ENCODE results near the gene IL20RB.
A peak's percentile ranks its signal among the peaks of the same experiment; 100 is the strongest.

IL20RB gene

GRCh38 chr3:136932978-136933772, 24.6 kb upstream of the IL20RB start:
- no peak overlapping the region for H3K4me3 Mint-ChIP-seq
- H3K4me1 Mint-ChIP-seq (ENCODE audit: low read depth), result peaks cover 60% of the 10 kb centered on the region
- H3K36me3 Mint-ChIP-seq, result peaks cover 33% of the 10 kb centered on the region
- H3K27me3 Mint-ChIP-seq, result no peaks in the 10 kb centered on the region
- H3K9me3 Mint-ChIP-seq (ENCODE audit: low read depth), result no peaks in the 10 kb centered on the region
- peak overlapping the region; percentile 41 for H3K27ac Mint-ChIP-seq

GRCh38 chr3:136937175-136937574, 20.6 kb upstream of the IL20RB start:
- no peak overlapping the region for H3K27ac Mint-ChIP-seq
- no peaks in the 10 kb centered on the region for H3K27me3 Mint-ChIP-seq
- peaks cover 65% of the 10 kb centered on the region for H3K4me1 Mint-ChIP-seq (ENCODE audit: low read depth)
- H3K36me3 Mint-ChIP-seq, result peaks cover 23% of the 10 kb centered on the region
- no peaks in the 10 kb centered on the region for H3K9me3 Mint-ChIP-seq (ENCODE audit: low read depth)
- no peak overlapping the region for H3K4me3 Mint-ChIP-seq

- peaks cover 67% of the 10 kb centered on the region for H3K4me1 Mint-ChIP-seq (ENCODE audit: low read depth)
- H3K27me3 Mint-ChIP-seq, result no peaks in the 10 kb centered on the region
- no peaks in the 10 kb centered on the region for H3K9me3 Mint-ChIP-seq (ENCODE audit: low read depth)
- no peak overlapping the region for H3K4me3 Mint-ChIP-seq
- H3K27ac Mint-ChIP-seq, result no peak overlapping the region
- H3K36me3 Mint-ChIP-seq, result peaks cover 23% of the 10 kb centered on the region
These were observed 19.9 kb upstream of the IL20RB start for GRCh38 chr3:136937851-136938250.

- Mint-ChIP-seq H3K36me3 (peaks cover 20% of the 10 kb centered on the region), H3K4me3 (no peak overlapping the region), H3K9me3 (ENCODE audit: low read depth) (no peaks in the 10 kb centered on the region), H3K27ac (no peak overlapping the region), H3K4me1 (ENCODE audit: low read depth) (peaks cover 67% of the 10 kb centered on the region), H3K27me3 (no peaks in the 10 kb centered on the region)
These were observed 19.4 kb upstream of the IL20RB start for GRCh38 chr3:136938334-136938733.

DNA sequence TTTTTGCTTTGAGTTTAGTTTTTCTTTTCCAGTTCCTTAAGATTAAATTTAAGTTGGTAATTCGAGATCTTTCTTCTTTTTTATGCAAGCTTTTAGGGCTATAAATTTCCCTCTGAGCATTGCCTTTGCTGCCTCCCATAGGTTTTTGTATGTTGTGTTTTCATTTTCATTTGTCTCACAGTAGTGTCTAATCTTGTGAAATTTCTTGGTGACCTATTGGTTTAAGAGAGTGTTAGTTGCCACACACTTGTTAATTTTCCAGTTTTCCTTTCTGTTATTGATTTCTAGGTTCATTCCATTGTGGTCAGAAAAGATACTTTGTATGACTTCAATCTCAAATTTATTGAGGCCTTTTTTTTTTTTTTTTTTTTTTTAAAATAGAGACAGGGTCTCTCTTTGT, 18.3 kb upstream of the IL20RB start:
- Mint-ChIP-seq H3K27me3 (no peaks in the 10 kb centered on the region), H3K36me3 (peaks cover 20% of the 10 kb centered on the region), H3K27ac (no peak overlapping the region), H3K9me3 (ENCODE audit: low read depth) (no peaks in the 10 kb centered on the region), H3K4me3 (peak overlapping the region; percentile 62), H3K4me1 (ENCODE audit: low read depth) (peaks cover 66% of the 10 kb centered on the region)

- H3K36me3 Mint-ChIP-seq, result peaks cover 9% of the 10 kb centered on the region
- H3K9me3 Mint-ChIP-seq (ENCODE audit: low read depth), result no peaks in the 10 kb centered on the region
- H3K4me3 Mint-ChIP-seq, result no peak overlapping the region
- no peaks in the 10 kb centered on the region for H3K27me3 Mint-ChIP-seq
- H3K27ac Mint-ChIP-seq, result no peak overlapping the region
- H3K4me1 Mint-ChIP-seq (ENCODE audit: low read depth), result peaks cover 53% of the 10 kb centered on the region
These were observed 15.0 kb upstream of the IL20RB start for GRCh38 chr3:136942803-136943202.

GRCh38 chr3:136943436-136943835, 14.3 kb upstream of the IL20RB start:
- no peaks in the 10 kb centered on the region for H3K9me3 Mint-ChIP-seq (ENCODE audit: low read depth)
- H3K4me3 Mint-ChIP-seq, result no peak overlapping the region
- peaks cover 9% of the 10 kb centered on the region for H3K36me3 Mint-ChIP-seq
- H3K4me1 Mint-ChIP-seq (ENCODE audit: low read depth), result peaks cover 48% of the 10 kb centered on the region
- no peak overlapping the region for H3K27ac Mint-ChIP-seq
- no peaks in the 10 kb centered on the region for H3K27me3 Mint-ChIP-seq

DNA sequence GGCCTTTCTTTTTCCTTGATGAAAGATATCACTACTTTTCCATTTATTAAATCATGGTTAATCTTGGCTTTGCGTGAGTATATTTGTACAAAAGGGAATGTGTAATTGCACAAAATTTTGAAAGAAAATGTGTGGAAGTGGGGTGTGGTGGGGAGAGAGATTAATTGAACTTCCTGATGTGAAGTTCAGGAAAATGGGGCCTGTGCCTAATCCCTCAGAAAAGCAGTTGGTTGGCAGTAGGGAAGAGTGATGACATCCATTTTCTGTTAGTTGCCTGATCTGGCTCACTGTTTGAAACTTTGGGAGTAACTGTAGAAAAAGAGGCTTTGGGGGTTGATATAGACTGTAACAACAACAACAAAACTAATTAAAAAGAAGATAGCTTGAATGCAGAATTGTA, 10.8 kb upstream of the IL20RB start:
- H3K4me3 Mint-ChIP-seq, result no peak overlapping the region

DNA sequence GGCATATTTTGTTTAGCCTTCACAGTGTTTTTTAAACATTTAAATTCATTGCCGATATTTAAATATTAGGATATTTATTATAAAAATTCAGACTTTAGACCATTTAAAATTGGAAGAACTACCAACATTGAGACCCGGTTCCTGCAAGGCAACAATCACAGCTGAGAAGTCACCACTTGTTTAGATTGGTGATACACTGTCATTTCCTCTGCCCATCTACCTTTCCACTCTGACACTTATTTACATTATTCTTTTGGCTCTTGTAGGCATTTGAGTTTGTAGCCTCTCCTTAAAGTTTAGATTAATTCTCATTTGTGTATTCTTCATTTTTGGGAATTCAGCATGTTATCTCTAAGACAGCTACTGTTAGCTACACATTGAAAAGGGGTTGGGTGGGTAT, 10.3 kb upstream of the IL20RB start:
- H3K4me3 Mint-ChIP-seq, result no peak overlapping the region
- no peaks in the 10 kb centered on the region for H3K27me3 Mint-ChIP-seq
- H3K36me3 Mint-ChIP-seq, result peaks cover 9% of the 10 kb centered on the region
- H3K27ac Mint-ChIP-seq, result no peak overlapping the region
- H3K9me3 Mint-ChIP-seq (ENCODE audit: low read depth), result no peaks in the 10 kb centered on the region
- H3K4me1 Mint-ChIP-seq (ENCODE audit: low read depth), result peaks cover 20% of the 10 kb centered on the region

More for the DNA sequence above, 10.8 kb upstream of the IL20RB start:
- Mint-ChIP-seq H3K27me3 (no peaks in the 10 kb centered on the region), H3K9me3 (ENCODE audit: low read depth) (no peaks in the 10 kb centered on the region), H3K27ac (no peak overlapping the region), H3K4me1 (ENCODE audit: low read depth) (peaks cover 25% of the 10 kb centered on the region), H3K36me3 (peaks cover 9% of the 10 kb centered on the region)

GRCh38 chr3:136949146-136949545, 8.6 kb upstream of the IL20RB start:
- H3K4me3 Mint-ChIP-seq, result no peak overlapping the region
- peaks cover 10% of the 10 kb centered on the region for H3K4me1 Mint-ChIP-seq (ENCODE audit: low read depth)
- peaks cover 6% of the 10 kb centered on the region for H3K36me3 Mint-ChIP-seq
- no peaks in the 10 kb centered on the region for H3K9me3 Mint-ChIP-seq (ENCODE audit: low read depth)
- H3K27ac Mint-ChIP-seq, result no peak overlapping the region
- H3K27me3 Mint-ChIP-seq, result no peaks in the 10 kb centered on the region

GRCh38 chr3:136949708-136950107, 8.1 kb upstream of the IL20RB start:
- no peak overlapping the region for H3K27ac Mint-ChIP-seq
- H3K4me3 Mint-ChIP-seq, result no peak overlapping the region
- no peaks in the 10 kb centered on the region for H3K9me3 Mint-ChIP-seq (ENCODE audit: low read depth)
- no peaks in the 10 kb centered on the region for H3K27me3 Mint-ChIP-seq
- peaks cover 6% of the 10 kb centered on the region for H3K36me3 Mint-ChIP-seq
- H3K4me1 Mint-ChIP-seq (ENCODE audit: low read depth), result peaks cover 10% of the 10 kb centered on the region

- Mint-ChIP-seq H3K27me3 (no peaks in the 10 kb centered on the region), H3K27ac (no peak overlapping the region), H3K36me3 (peaks cover 4% of the 10 kb centered on the region), H3K4me1 (ENCODE audit: low read depth) (peaks cover 18% of the 10 kb centered on the region), H3K9me3 (ENCODE audit: low read depth) (no peaks in the 10 kb centered on the region), H3K4me3 (no peak overlapping the region)
These were observed 7.2 kb upstream of the IL20RB start for GRCh38 chr3:136950623-136951022.

- Mint-ChIP-seq H3K9me3 (ENCODE audit: low read depth) (no peaks in the 10 kb centered on the region), H3K27me3 (no peaks in the 10 kb centered on the region), H3K27ac (no peak overlapping the region), H3K36me3 (peaks cover 2% of the 10 kb centered on the region), H3K4me1 (ENCODE audit: low read depth) (peaks cover 20% of the 10 kb centered on the region), H3K4me3 (no peak overlapping the region)
These were observed 5.5 kb upstream of the IL20RB start for GRCh38 chr3:136952292-136952691.

DNA sequence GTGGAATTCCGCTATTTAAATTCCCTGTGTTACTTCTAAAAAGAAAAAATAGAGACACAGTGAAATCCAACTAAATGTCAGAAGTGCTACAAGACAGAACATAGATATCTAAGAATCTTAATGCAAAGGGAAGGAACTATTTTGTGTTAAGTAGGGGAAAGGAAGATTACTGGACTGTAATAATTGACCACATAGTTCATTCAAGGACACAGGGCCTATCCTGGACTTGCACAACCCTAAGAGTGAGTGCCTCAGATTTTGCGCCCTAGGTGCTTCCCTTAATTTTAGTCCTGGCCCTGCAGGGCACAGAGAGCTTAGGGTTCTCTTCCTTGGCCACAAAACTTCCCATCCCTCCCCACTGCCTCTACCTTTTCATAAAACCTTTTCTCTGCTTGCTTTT, 3.5 kb upstream of the IL20RB start:
- Mint-ChIP-seq H3K4me1 (ENCODE audit: low read depth) (peaks cover 13% of the 10 kb centered on the region), H3K27ac (no peak overlapping the region), H3K9me3 (ENCODE audit: low read depth) (no peaks in the 10 kb centered on the region), H3K27me3 (no peaks in the 10 kb centered on the region), H3K36me3 (no peaks in the 10 kb centered on the region), H3K4me3 (no peak overlapping the region)

DNA sequence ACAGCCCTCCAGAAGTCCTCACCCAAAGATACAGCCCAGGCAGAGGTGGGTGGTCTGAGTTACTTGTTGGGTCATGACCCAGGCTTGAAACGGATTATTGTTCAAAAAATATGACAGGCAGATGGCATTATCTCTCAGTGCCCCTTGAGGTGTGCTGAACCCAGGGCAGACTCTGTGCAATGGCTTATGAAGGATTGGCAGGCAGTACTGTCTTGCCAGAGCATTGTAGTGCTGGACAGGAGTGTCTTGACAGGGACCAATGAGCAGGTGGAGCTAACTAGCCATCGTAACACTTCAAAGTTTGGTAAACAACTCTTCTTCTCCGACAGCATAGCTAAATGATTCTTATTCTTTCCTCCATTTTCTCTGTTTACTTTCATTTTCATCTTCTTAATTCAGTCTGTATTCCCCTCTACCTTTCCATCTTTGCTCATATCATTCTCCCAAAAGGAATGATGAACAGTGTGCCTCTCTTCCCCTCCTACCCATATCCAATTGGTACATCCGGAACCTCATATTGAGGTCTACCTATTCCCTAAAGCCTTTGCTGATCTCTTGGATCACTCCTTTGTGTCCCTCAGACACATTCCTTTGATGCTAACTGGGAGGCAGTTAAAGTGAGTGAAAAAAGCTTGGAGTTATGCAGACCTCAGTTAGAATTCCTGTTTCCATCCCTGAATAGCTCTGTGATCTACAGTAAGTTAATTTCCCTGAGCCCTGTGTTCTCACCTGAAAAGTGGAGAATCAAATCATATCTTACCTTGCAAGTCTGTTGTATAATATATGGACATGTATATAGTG, 2.6 kb upstream of the IL20RB start:
- Mint-ChIP-seq H3K27ac (peak overlapping the region; percentile 13), H3K4me3 (no peak overlapping the region)

More for the DNA sequence above, 2.6 kb upstream of the IL20RB start:
- H3K27me3 Mint-ChIP-seq, result no peaks in the 10 kb centered on the region
- H3K4me1 Mint-ChIP-seq (ENCODE audit: low read depth), result peaks cover 13% of the 10 kb centered on the region
- H3K36me3 Mint-ChIP-seq, result no peaks in the 10 kb centered on the region
- H3K9me3 Mint-ChIP-seq (ENCODE audit: low read depth), result no peaks in the 10 kb centered on the region
